Suprapubic skin (tissue), 4 donors: ENCODE data around the gene KCTD17.

ENCODE experiments used
- EP300 ChIP-seq: sonication (generic); formaldehyde crosslinking; IDR thresholded peaks from one replicate; pipeline ENCODE4 v1.6.1; 2017; ENCODE audit warnings: antibody characterized with exemption
- POLR2A ChIP-seq, 2 donors: fragments of 450-650 bp; IDR thresholded peaks; one replicate each; pipeline ENCODE4 v1.6.1; 2017; ENCODE audit warnings: antibody characterized with exemption in 2 of 2, mild to moderate bottlenecking in 2 of 2, moderate library complexity in 2 of 2
- POLR2AphosphoS5 ChIP-seq, 3 donors: sonication (generic); formaldehyde crosslinking; IDR thresholded peaks; one replicate each; pipeline ENCODE4 v1.6.1; 2017; ENCODE audit warnings: antibody characterized with exemption in 3 of 3
- TF ChIP-seq, protein P1 (sequence below), 2 donors: fragments of 200-600 bp in 1 of 2; fragments of 450-650 bp in 1 of 2; sonication (generic) in 1 of 2; IDR thresholded peaks; one replicate each; pipeline ENCODE4 v1.5.1; 2016 to 2019; ENCODE audit warnings: antibody characterized with exemption in 2 of 2, mild to moderate bottlenecking in 1 of 2, moderate library complexity in 1 of 2

DNA sequence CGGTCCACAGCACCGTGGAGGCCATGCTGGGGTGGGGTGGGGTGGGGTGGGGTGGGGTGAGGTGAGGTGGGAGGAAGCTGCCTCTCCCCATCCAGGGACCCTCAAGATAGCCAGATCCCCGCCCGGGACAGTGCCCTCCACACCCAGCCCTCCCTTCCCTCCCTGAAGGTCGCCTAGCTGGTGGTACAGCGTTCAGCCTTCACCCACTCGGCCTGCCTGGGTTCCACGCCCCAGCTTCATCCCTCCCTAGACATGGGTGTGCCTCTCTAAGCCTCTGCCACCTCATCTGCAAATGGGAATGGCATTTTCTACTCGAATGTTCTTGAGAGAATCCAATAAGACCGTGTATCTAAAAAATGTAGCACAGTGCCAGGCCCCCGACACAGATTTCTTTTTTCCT, 17.8 kb downstream of the KCTD17 start:
- TF ChIP-seq POLR2AphosphoS5 (IDR thresholded peaks at IDR 0.05) (no peak), POLR2A (IDR thresholded peaks at IDR 0.05) (no peak), EP300 (no peak)
- TF ChIP-seq, protein P1, sequence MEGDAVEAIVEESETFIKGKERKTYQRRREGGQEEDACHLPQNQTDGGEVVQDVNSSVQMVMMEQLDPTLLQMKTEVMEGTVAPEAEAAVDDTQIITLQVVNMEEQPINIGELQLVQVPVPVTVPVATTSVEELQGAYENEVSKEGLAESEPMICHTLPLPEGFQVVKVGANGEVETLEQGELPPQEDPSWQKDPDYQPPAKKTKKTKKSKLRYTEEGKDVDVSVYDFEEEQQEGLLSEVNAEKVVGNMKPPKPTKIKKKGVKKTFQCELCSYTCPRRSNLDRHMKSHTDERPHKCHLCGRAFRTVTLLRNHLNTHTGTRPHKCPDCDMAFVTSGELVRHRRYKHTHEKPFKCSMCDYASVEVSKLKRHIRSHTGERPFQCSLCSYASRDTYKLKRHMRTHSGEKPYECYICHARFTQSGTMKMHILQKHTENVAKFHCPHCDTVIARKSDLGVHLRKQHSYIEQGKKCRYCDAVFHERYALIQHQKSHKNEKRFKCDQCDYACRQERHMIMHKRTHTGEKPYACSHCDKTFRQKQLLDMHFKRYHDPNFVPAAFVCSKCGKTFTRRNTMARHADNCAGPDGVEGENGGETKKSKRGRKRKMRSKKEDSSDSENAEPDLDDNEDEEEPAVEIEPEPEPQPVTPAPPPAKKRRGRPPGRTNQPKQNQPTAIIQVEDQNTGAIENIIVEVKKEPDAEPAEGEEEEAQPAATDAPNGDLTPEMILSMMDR (IDR thresholded peaks at IDR 0.05), result no peak
